ENCODE results near the gene DIS3L2.

GRCh38 chr2:232273903-232274643, 312.6 kb downstream of the DIS3L2 start:
- TF ChIP-seq, protein P1, sequence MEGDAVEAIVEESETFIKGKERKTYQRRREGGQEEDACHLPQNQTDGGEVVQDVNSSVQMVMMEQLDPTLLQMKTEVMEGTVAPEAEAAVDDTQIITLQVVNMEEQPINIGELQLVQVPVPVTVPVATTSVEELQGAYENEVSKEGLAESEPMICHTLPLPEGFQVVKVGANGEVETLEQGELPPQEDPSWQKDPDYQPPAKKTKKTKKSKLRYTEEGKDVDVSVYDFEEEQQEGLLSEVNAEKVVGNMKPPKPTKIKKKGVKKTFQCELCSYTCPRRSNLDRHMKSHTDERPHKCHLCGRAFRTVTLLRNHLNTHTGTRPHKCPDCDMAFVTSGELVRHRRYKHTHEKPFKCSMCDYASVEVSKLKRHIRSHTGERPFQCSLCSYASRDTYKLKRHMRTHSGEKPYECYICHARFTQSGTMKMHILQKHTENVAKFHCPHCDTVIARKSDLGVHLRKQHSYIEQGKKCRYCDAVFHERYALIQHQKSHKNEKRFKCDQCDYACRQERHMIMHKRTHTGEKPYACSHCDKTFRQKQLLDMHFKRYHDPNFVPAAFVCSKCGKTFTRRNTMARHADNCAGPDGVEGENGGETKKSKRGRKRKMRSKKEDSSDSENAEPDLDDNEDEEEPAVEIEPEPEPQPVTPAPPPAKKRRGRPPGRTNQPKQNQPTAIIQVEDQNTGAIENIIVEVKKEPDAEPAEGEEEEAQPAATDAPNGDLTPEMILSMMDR (conservative IDR thresholded peaks at IDR 0.05; ENCODE audit: low read length) = no peak
- TF ChIP-seq EZH2phosphoT487 (IDR thresholded peaks at IDR 0.05; ENCODE audit: borderline replicate concordance) = no peak
